ENCODE data around the gene RALGPS1.

- TF ChIP-seq CTCF (IDR thresholded peaks at IDR 0.05) = no peak
- TF ChIP-seq EZH2 (IDR thresholded peaks at IDR 0.05; ENCODE audit: borderline replicate concordance, insufficient read depth, low read depth, low read length, poor library complexity, severe bottlenecking) = no peak
Observed at GRCh38 chr9:126973651-126974529, 59.3 kb downstream of the RALGPS1 start.

All from B cell (primary cell).